IPS-15b (cell line): ENCODE data around the gene KIRREL3.

Source experiments
- H3K27me3 ChIP-seq: one replicate; pipeline ENCODE4 v1.6.1; 2013; ENCODE audit warnings: low read length; ENCODE audit not compliant: control insufficient read depth, insufficient read depth
- H3K36me3 ChIP-seq: one replicate; pipeline ENCODE4 v1.6.1; 2013; ENCODE audit warnings: low read length; ENCODE audit not compliant: control insufficient read depth, insufficient read depth
- H3K4me1 ChIP-seq: one replicate; pipeline ENCODE4 v1.6.1; 2013; ENCODE audit warnings: mild to moderate bottlenecking, low read length; ENCODE audit not compliant: control insufficient read depth, insufficient read depth
- H3K4me3 ChIP-seq: one replicate; pipeline ENCODE4 v1.5.1; 2013; ENCODE audit warnings: low read depth, low read length
- H3K9ac ChIP-seq: one replicate; pipeline ENCODE4 v1.6.1; 2013; ENCODE audit warnings: low read depth, mild to moderate bottlenecking, low read length
- H3K9me3 ChIP-seq: one replicate; pipeline ENCODE4 v1.6.1; 2013; ENCODE audit warnings: mild to moderate bottlenecking, low read length; ENCODE audit not compliant: control insufficient read depth, insufficient read depth

The KIRREL3 gene

DNA sequence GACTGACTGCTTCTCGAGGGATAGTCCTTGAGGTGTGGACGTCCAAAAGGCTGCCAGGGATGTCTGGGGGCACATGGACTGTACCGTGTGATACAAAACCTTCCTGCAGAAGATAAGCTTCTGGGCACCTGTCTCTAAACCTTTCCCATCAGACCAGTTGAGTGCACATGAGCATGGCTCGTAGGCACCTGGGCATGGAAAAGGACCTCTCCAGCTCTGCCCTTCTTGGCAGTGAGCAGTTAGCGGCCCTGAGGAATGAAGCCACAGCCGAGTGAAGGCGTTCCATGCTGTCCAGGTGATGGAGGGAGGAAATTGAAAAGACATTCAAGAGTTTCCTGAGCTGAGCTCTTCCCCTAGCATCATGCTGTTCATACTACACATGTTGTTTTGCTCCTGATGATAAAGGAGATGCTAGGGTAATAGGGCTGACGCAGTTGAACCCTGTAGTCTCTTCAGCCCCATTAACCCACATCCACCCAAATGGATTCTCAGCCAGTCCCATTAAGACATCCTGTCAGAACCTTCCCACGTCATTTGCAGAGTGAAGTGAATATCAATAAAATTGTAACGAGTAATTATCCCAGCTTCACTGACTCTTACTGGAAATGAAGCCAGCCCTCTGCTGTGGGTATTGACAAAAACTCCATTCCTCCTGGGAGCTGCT is 138.6 kb downstream of the KIRREL3 start:
- Histone ChIP-seq H3K27me3 (no peaks in the 10 kb centered on the region), H3K9ac (no peak overlapping the region), H3K4me1 (no peaks in the 10 kb centered on the region), H3K4me3 (no peak overlapping the region), H3K36me3 (no peaks in the 10 kb centered on the region), H3K9me3 (no peaks in the 10 kb centered on the region)

DNA sequence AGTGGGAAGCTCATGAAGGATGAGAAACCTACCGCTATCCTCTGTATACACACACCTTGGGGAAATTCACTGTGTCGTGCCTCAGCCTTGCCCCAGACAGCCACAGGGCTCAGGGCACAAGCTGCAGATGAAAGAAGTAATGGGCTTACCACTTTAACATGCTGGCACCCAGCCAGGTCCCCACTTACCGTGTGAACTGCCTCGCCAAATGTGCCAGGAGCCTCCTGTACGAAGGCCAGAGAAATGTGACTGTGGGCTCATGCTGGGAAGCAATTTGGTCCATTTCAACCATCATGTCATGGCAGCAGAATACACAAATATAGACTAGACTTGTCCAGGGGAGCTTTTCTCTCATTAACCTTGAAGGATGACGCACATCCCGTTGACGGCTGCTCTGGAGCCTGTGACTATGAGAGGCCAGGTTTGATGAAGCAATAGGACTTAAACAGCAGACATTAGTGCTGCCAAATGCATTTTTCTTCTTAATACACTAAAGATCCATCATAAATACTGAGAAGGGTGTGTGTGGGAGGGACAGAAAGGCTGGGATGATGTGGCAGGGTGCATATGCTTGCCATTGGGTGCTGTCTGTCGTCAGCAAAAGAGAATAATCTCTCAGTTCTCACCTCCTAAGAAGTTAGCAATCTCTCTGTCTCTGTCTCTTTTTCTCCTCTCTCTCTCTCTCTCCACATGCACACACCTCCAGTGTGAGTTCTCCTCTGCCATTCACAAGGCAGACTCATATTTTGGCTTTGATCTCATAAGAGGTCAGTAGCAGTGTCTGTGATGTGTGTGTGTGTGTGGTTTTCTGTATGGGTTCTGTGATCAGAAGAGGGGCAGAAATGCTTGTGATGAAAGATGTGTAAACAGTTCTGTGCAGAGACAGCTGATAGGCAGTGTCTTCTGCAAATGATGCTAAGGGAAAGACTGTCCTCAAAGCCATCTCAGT is 142.4 kb downstream of the KIRREL3 start:
- Histone ChIP-seq H3K4me3 (no peak overlapping the region), H3K9ac (no peak overlapping the region), H3K36me3 (no peaks in the 10 kb centered on the region), H3K9me3 (no peaks in the 10 kb centered on the region), H3K4me1 (no peaks in the 10 kb centered on the region), H3K27me3 (no peaks in the 10 kb centered on the region)

DNA sequence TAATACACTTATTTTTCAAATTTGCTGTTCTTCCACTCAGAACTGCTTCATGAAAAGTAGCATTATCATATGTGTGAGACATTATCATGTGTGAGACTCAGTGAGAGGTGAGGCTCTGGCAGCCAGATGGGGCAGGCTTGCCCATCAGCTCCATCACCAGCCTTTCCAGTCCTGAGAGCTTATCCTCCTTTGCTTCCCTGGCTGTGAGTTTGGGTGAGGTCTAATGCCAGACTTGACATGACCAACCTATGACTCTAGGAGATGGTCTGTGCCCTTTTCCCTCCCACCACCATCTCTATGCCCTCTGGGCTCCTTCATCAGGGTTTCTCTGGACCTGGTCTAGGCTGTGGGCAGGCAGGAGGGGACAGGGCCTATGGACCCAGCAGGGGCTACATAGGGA is 145.0 kb downstream of the KIRREL3 start:
- Histone ChIP-seq H3K36me3 (no peaks in the 10 kb centered on the region), H3K9ac (no peak overlapping the region), H3K4me3 (no peak overlapping the region), H3K4me1 (no peaks in the 10 kb centered on the region), H3K27me3 (no peaks in the 10 kb centered on the region), H3K9me3 (no peaks in the 10 kb centered on the region)

DNA sequence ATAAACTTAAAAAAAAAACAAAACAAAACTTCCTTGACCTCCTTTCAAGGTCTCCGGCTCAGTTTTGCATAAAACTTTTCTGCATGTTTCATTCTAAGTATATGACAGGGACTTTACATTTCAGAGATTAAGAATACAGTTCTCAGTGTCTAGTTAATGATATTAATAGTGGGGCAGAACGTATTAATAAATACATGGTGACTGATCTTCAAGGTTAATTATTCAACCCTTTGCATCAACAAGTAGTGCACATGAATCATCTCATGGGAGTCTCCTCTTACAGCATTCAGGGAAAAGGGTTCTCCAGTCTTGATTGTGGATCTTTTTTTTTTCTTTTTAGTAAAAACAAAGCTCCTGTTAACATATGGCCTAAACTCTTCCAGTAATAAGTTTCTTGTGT is 146.8 kb downstream of the KIRREL3 start:
- H3K9me3 ChIP-seq = no peaks in the 10 kb centered on the region
- no peaks in the 10 kb centered on the region for H3K4me1 ChIP-seq
- no peak overlapping the region for H3K4me3 ChIP-seq
- H3K9ac ChIP-seq = no peak overlapping the region
- H3K27me3 ChIP-seq = no peaks in the 10 kb centered on the region
- no peaks in the 10 kb centered on the region for H3K36me3 ChIP-seq

DNA sequence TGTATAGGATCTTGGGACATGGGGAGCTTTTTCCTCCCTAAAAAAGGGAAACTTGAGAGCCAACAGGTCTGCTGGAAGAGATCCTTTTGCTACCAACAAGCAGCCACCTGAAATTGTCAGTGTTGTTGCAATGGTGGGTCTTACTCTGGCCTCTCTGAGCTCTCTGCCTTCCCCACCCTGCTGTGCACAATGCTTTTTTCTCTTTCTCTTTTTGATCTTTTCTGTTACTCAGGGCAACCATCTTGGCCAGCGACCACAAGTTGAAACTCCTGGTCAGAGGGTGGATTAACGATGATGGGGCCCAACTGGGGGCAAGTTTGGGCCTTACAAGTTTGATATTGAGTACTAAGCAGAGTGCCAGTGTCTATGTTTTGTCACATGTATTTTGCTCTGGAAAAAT is 155.8 kb downstream of the KIRREL3 start:
- no peaks in the 10 kb centered on the region for H3K9me3 ChIP-seq
- H3K4me1 ChIP-seq = no peaks in the 10 kb centered on the region
- no peak overlapping the region for H3K4me3 ChIP-seq
- no peaks in the 10 kb centered on the region for H3K27me3 ChIP-seq
- no peak overlapping the region for H3K9ac ChIP-seq
- no peaks in the 10 kb centered on the region for H3K36me3 ChIP-seq

DNA sequence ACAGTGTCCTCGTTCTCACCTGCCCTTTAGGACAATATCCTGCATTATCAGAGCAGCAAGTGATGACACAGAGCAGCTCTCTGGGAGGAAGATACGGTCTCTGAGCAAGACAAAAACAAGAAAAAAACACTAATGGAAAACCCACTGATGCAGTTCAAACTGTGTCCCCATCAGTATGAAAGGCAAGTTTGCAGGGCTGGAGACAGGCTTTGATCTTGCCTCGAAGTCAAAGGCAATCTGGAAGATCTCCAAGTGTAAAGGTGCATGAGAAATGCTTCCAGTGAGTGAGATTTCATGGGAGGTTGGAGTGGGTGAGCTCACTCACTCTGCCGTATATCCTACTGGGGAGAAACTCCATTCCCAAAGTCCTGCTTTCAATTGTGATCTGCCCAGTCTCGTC is 157.5 kb downstream of the KIRREL3 start:
- no peaks in the 10 kb centered on the region for H3K9me3 ChIP-seq
- H3K4me3 ChIP-seq = no peak overlapping the region
- no peaks in the 10 kb centered on the region for H3K36me3 ChIP-seq
- no peaks in the 10 kb centered on the region for H3K4me1 ChIP-seq
- no peak overlapping the region for H3K9ac ChIP-seq
- no peaks in the 10 kb centered on the region for H3K27me3 ChIP-seq

DNA sequence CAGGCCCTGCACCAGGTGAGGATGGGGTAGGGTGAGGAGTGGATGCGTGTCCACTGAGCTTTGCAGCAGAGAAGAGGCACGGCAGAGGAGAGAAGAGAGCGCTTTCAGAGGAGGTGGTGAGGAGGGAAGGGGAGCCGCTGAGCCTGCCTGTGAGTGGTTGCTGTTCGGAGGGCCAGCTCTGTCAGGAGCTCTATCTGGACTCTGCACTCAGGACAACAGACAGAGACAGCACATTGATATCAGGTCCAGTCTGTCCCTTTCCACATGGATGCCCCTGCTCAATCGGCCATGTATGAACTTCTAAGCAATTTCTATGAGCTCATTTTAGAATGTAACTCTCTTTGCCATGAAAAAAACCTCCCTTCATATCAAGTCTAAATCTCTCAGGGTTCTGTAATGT is 158.6 kb downstream of the KIRREL3 start:
- Histone ChIP-seq H3K9me3 (no peaks in the 10 kb centered on the region), H3K4me1 (no peaks in the 10 kb centered on the region), H3K9ac (no peak overlapping the region), H3K27me3 (no peaks in the 10 kb centered on the region), H3K4me3 (no peak overlapping the region), H3K36me3 (no peaks in the 10 kb centered on the region)

DNA sequence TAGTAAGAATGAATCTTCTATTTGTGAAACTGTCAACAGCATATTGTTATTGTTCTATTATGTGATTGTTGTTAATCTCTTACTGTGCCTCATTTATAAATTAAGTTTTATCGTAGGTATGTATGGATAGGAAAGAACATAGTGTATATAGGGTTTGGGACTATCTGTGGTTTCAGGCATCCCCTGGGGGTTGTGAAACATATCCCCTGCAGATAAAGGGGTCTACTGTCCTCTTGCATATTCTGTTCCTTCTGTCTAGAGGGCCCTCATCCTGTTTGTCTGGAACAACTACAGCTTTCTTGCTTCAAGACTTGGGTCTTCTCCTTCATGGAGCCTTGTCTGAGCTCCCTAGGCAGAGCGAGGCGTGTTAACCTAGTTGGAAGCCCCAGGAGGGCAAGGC is 159.6 kb downstream of the KIRREL3 start:
- Histone ChIP-seq H3K4me3 (no peak overlapping the region), H3K4me1 (no peaks in the 10 kb centered on the region), H3K27me3 (no peaks in the 10 kb centered on the region), H3K9ac (no peak overlapping the region), H3K36me3 (no peaks in the 10 kb centered on the region), H3K9me3 (no peaks in the 10 kb centered on the region)

DNA sequence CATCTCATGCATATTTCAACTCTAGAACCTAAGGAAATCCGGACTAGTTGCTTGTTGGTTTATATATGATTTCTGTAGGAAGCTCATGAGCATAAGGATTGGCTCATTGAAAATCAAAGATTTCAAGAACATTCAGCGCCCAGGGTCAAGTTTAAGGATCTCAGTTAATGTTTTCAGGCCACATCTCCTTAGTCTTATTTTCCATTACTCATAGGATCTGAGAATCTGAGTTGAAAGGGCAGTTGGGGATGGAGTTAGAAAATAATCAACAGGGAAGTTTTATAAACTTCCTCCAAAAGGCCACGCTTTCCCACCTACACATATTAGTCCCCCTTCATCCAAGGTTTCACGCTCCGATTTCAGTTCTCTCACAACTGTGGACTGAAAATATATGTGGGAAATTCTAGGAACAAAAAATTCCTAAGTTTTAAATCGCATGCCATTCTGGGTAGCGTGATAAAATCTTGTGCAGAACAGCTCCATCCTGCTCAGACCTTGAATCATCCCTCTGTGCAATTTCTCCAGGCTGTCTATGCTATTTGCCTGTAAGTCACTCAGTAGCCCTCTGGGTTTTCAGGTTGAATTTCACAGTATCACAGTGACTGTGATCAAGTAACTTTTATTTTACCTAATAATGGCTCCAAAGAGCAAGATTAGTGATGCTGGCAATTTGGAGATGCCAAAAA is 160.2 kb downstream of the KIRREL3 start:
- H3K9me3 ChIP-seq = no peaks in the 10 kb centered on the region

DNA sequence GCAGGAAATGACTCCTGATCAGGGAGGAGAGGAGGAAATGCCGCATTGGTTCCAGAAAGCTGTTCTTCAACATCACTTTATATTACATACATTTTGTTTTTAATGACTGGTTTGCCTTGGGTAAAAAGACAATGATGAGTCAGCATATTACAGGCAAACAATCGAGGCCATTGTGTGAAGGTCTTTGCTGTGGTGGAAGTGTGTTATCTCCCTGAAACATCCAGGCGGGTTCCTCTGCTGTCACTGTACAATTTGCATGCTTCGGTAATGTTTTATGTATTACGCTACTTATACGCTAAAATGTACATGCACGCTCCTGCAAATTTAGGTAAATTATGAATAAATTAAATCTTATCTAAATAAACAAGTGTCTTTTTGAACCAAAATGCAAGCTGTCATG is 161.1 kb downstream of the KIRREL3 start:
- H3K27me3 ChIP-seq = no peaks in the 10 kb centered on the region
- no peaks in the 10 kb centered on the region for H3K36me3 ChIP-seq
- no peak overlapping the region for H3K4me3 ChIP-seq
- H3K9ac ChIP-seq = no peak overlapping the region
- H3K4me1 ChIP-seq = no peaks in the 10 kb centered on the region
- no peaks in the 10 kb centered on the region for H3K9me3 ChIP-seq

More for the DNA sequence above, 160.2 kb downstream of the KIRREL3 start:
- H3K27me3 ChIP-seq = no peaks in the 10 kb centered on the region
- no peak overlapping the region for H3K9ac ChIP-seq
- no peaks in the 10 kb centered on the region for H3K4me1 ChIP-seq
- no peaks in the 10 kb centered on the region for H3K36me3 ChIP-seq
- no peak overlapping the region for H3K4me3 ChIP-seq

DNA sequence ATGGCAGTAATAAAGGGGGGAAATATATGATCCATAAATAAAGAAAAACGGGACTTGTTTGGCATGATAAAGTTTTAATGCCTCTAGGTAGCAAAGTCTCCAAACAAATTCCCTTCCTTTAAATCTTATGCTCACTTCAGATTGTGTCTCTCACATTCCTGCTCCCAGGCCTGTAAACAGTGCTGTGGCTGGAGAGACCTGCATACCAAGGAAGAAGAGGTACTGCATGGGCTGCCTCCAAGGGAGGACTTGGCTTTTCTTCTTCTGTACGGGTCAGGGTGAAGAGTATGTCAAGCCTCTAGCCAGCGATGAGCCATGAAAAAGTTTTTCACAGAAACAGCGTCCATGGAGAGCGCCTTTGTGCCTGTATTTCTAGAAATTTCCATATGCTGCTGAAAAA is 161.8 kb downstream of the KIRREL3 start:
- Histone ChIP-seq H3K4me1 (no peaks in the 10 kb centered on the region), H3K4me3 (no peak overlapping the region), H3K36me3 (no peaks in the 10 kb centered on the region), H3K9ac (no peak overlapping the region), H3K9me3 (no peaks in the 10 kb centered on the region), H3K27me3 (no peaks in the 10 kb centered on the region)
